Astrocyte (in vitro differentiated cells and primary cell): ENCODE results near the gene FLVCR1.

Experiments
- CTCF ChIP-seq: IDR thresholded peaks from 2 replicates; pipeline ENCODE4 v1.5.1; 2011; ENCODE audit warnings: low read depth, mild to moderate bottlenecking, inconsistent platforms, low read length, moderate library complexity; ENCODE audit not compliant: insufficient read depth
- EZH2 ChIP-seq: IDR thresholded peaks from 2 replicates; pipeline ENCODE4 v1.6.1; 2012; ENCODE audit warnings: mild to moderate bottlenecking, low read length, inconsistent platforms; ENCODE audit not compliant: insufficient read depth

DNA sequence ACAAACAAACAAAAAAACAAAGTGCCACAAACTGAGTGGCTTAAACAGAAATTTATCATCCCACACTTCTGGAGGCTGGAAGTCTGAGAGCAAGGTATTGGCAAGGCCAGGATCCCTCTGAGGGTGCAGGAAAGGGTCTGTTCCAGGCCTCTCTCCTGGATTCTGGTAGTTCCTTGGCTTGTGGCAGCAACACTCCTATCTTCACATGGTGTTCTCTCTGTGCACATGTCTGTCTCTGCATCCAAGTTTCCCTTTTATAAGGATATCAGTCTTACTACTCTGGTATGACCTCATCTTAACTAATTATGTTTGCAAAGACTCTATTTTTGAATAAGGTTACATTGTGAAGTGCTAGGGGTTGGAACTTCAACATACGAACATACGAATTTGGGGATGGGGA lies 87.0 kb downstream of the FLVCR1 start:
- no peak for TF ChIP-seq CTCF
- no peak for TF ChIP-seq EZH2
